HCT116 (cell line): ENCODE measurements around the gene ABI1. TPM values are rescaled to one million over a fixed set of nuclear protein-coding genes. Genes with fewer than 3 reads are reported as not detected.

Experiments
- ATAC-seq: fragments of 200-7000 bp; cut with Tn5 transposase; 2 replicates; pipeline ENCODE4 v1.9.1; 2020; ENCODE audit warnings: mild to moderate bottlenecking, moderate library complexity
- BruUV-seq: library from RNA; stranded (reverse); fragments of 400-500 nt; replicated peaks from 2 replicates; lab custom pipeline; 2021; lab: Mats Ljungman, UMichigan
- CTCF ChIA-PET: fragments of 300-600 bp; sonication (Branson Sonifier 250); formaldehyde crosslinking; loops from one replicate; lab custom pipeline; 2021; ENCODE audit warnings: antibody characterized with exemption; lab: Charles Lee
- POLR2A ChIA-PET: fragments of 300-600, 350-600 bp; sonication (Branson Sonifier 250); formaldehyde crosslinking; loops from one replicate; lab custom pipeline; 2021; ENCODE audit warnings: antibody characterized with exemption; lab: Charles Lee
- RAD21 ChIA-PET, 2 experiments: fragments of 300-600 bp; sonication (Branson Sonifier 250); formaldehyde crosslinking; loops; one replicate each; lab custom pipeline; 2023; ENCODE audit warnings: low total read pairs in 2 of 2; ENCODE audit not compliant: uncharacterized antibody in 2 of 2, unreplicated experiment in 2 of 2, low non-redundant PET in 1 of 2; lab: Charles Lee
- DNase-seq: peaks from one replicate; pipeline ENCODE4 v3.0.0-alpha.2; 2010; ENCODE audit warnings: low read depth, low spot score
- H2AFZ ChIP-seq: fragments of 200-600 bp; shearing (Covaris generic), sonication (generic); 2 replicates; pipeline ENCODE4 v1.6.1; 2017; ENCODE audit warnings: low read depth, mixed run types, mixed read lengths, antibody characterized with exemption, low read length; ENCODE audit not compliant: poor library complexity, severe bottlenecking
- H3K27ac ChIP-seq: 2 replicates; pipeline ENCODE4 v1.5.1; 2012; ENCODE audit warnings: low read depth, low read length
- H3K27me3 ChIP-seq: fragments of 200-600 bp; sonication (generic); 2 replicates; pipeline ENCODE4 v1.6.1; 2016; ENCODE audit warnings: mixed run types, low read length, mixed read lengths; ENCODE audit not compliant: insufficient read depth
- H3K36me3 ChIP-seq, 2 experiments: fragments of 200-500 bp in 1 of 2; fragments of 200-600 bp in 1 of 2; sonication (Bioruptor generic) in 1 of 2; sonication (generic) in 1 of 2; 2 replicates each; pipeline versions ENCODE4 v1.5.1 to v1.6.1; 2014 to 2016; ENCODE audit warnings: low read length in 2 of 2, inconsistent platforms in 1 of 2, mixed read lengths in 1 of 2, mixed run types in 1 of 2; ENCODE audit not compliant: insufficient read depth in 2 of 2, control insufficient read depth in 1 of 2
- H3K4me1 ChIP-seq, 2 experiments: fragments of 200-600 bp in 1 of 2; sonication (generic) in 1 of 2; 2 replicates each; pipeline versions ENCODE4 v1.5.1 to v1.6.1; 2012 to 2017; ENCODE audit warnings: low read length in 2 of 2, inconsistent platforms in 1 of 2, mild to moderate bottlenecking in 1 of 2, mixed read lengths in 1 of 2, mixed run types in 1 of 2, moderate library complexity in 1 of 2; ENCODE audit not compliant: insufficient read depth in 2 of 2, control insufficient read depth in 1 of 2
- H3K4me2 ChIP-seq: fragments of 200-600 bp; sonication (generic); 2 replicates; pipeline ENCODE4 v1.6.1; 2017; ENCODE audit warnings: mixed run types, low read length, mixed read lengths
- H3K4me3 ChIP-seq, 2 experiments: fragments of 200-600 bp in 1 of 2; sonication (generic) in 1 of 2; replicated peaks in 1 of 2; 2 replicates each; pipeline ENCODE4 v1.5.1; 2011 to 2016; ENCODE audit warnings: low read length in 2 of 2, control low read depth in 1 of 2, low read depth in 1 of 2, mild to moderate bottlenecking in 1 of 2, mixed read lengths in 1 of 2, mixed run types in 1 of 2
- H3K79me2 ChIP-seq: fragments of 200-600 bp; sonication (generic); 2 replicates; pipeline ENCODE4 v1.6.1; 2017; ENCODE audit warnings: mild to moderate bottlenecking, mixed run types, low read length, moderate library complexity, mixed read lengths; ENCODE audit not compliant: insufficient read depth
- H3K9ac ChIP-seq: fragments of 200-600 bp; sonication (generic); 2 replicates; pipeline ENCODE4 v1.6.1; 2016; ENCODE audit warnings: low read length, mixed read lengths
- H3K9me2 ChIP-seq: fragments of 200-600 bp; sonication (generic), shearing (Covaris generic); 2 replicates; pipeline ENCODE4 v1.6.1; 2017; ENCODE audit warnings: mixed run types, mild to moderate bottlenecking, moderate library complexity; ENCODE audit not compliant: insufficient read depth
- H3K9me3 ChIP-seq, 2 experiments: fragments of 200-500 bp in 1 of 2; fragments of 200-600 bp in 1 of 2; sonication (Bioruptor generic) in 1 of 2; sonication (generic) in 1 of 2; 2 replicates each; pipeline ENCODE4 v1.6.1; 2014 to 2017; ENCODE audit warnings: low read length in 2 of 2, mixed read lengths in 2 of 2, inconsistent platforms in 1 of 2, low read depth in 1 of 2, mild to moderate bottlenecking in 1 of 2, mixed run types in 1 of 2, moderate library complexity in 1 of 2; ENCODE audit not compliant: control insufficient read depth in 1 of 2, insufficient read depth in 1 of 2
- H4K20me1 ChIP-seq: fragments of 200-600 bp; sonication (generic), shearing (Covaris generic); 2 replicates; pipeline ENCODE4 v1.6.1; 2017; ENCODE audit warnings: mixed run types, mild to moderate bottlenecking, moderate library complexity; ENCODE audit not compliant: insufficient read depth
- ATF3 ChIP-seq: IDR thresholded peaks from 2 replicates; pipeline ENCODE4 v1.6.1; 2012
- CEBPB ChIP-seq: IDR thresholded peaks from 2 replicates; pipeline ENCODE4 v1.6.1; 2012; ENCODE audit warnings: low read depth
- CTCF ChIP-seq, 3 experiments: fragments of 200-600 bp in 1 of 3; sonication (generic) in 1 of 3; IDR thresholded peaks in 2 of 3; conservative IDR thresholded peaks in 1 of 3; 2 replicates each; pipeline ENCODE4 v1.5.1; 2012 to 2017; ENCODE audit warnings: low read depth in 2 of 3, low read length in 2 of 3, antibody characterized with exemption in 1 of 3, borderline replicate concordance in 1 of 3, control low read depth in 1 of 3, mild to moderate bottlenecking in 1 of 3, mixed read lengths in 1 of 3, mixed run types in 1 of 3, moderate library complexity in 1 of 3; ENCODE audit not compliant: insufficient read depth in 1 of 3
- ELF1 ChIP-seq: IDR thresholded peaks from 2 replicates; pipeline ENCODE4 v1.6.1; 2012; ENCODE audit warnings: low read depth, borderline replicate concordance
- EZH2 ChIP-seq: fragments of 200-600 bp; sonication (generic); IDR thresholded peaks from 2 replicates; pipeline ENCODE4 v1.6.1; 2017; ENCODE audit warnings: antibody characterized with exemption, mixed run types
- EZH2phosphoT487 ChIP-seq: fragments of 200-600 bp; IDR thresholded peaks from 2 replicates; pipeline ENCODE4 v1.6.1; 2018; ENCODE audit warnings: antibody characterized with exemption, borderline replicate concordance
- FOSL1 ChIP-seq: IDR thresholded peaks from 2 replicates; pipeline ENCODE4 v1.6.1; 2012; ENCODE audit warnings: low read depth
- JUND ChIP-seq: IDR thresholded peaks from 2 replicates; pipeline ENCODE4 v1.6.1; 2012
- MAX ChIP-seq: IDR thresholded peaks from 2 replicates; pipeline ENCODE4 v1.6.1; 2012
- POLR2A ChIP-seq: IDR thresholded peaks from 2 replicates; pipeline ENCODE4 v1.7.0; 2011; ENCODE audit warnings: borderline replicate concordance; ENCODE audit not compliant: insufficient read depth, insufficient read length; ENCODE audit errors: extremely low read depth
- POLR2AphosphoS5 ChIP-seq: IDR thresholded peaks from 2 replicates; pipeline ENCODE4 v1.6.1; 2011; ENCODE audit warnings: mild to moderate bottlenecking, low read depth, low read length, moderate library complexity
- REST ChIP-seq: IDR thresholded peaks from 2 replicates; pipeline ENCODE4 v1.6.1; 2012; ENCODE audit warnings: low read depth
- SIN3A ChIP-seq: IDR thresholded peaks from 2 replicates; pipeline ENCODE4 v1.6.1; 2012; ENCODE audit warnings: low read depth
- SP1 ChIP-seq: IDR thresholded peaks from 2 replicates; pipeline ENCODE4 v1.6.1; 2012; ENCODE audit warnings: low read depth
- YY1 ChIP-seq: IDR thresholded peaks from 2 replicates; pipeline ENCODE4 v1.6.1; 2011; ENCODE audit warnings: low read length, low read depth, moderate library complexity, mild to moderate bottlenecking; ENCODE audit not compliant: insufficient replicate concordance; ENCODE audit errors: extremely low read depth
- ZBTB33 ChIP-seq: IDR thresholded peaks from 2 replicates; pipeline ENCODE4 v1.6.1; 2011; ENCODE audit warnings: mild to moderate bottlenecking, low read length, moderate library complexity; ENCODE audit not compliant: insufficient replicate concordance; ENCODE audit errors: extremely low read depth
- ZFX ChIP-seq: fragments of 450-650 bp; IDR thresholded peaks from 2 replicates; pipeline ENCODE4 v1.6.1; 2017
- ZNF274 ChIP-seq: fragments of 200-500 bp; sonication (Bioruptor generic); IDR thresholded peaks from 2 replicates; pipeline ENCODE4 v1.6.1; 2014; ENCODE audit warnings: mild to moderate bottlenecking, low read depth, low read length, inconsistent platforms
- intact Hi-C: fragments of 100-400 bp; cut with micrococcal nuclease; formaldehyde crosslinking; loops from 2 replicates; pipeline ENCODE4 v1.10.0; 2022
- total RNA-seq: library from RNA; stranded (reverse); gene quantifications from one replicate; pipeline ENCODE4 v1.2.1, GENCODE V29; 2021; ENCODE audit not compliant: unreplicated experiment

Gene ABI1
- total RNA-seq, 1 experiment from 2014 or later, result 34.8 TPM

- TF ChIP-seq REST (no peak), ZFX (no peak), POLR2A (no peak), ATF3 (no peak)
Observed at GRCh38 chr10:26777686-26778085, 83.1 kb downstream of the ABI1 start (continued).

- Histone ChIP-seq H3K36me3 (no peaks in the 10 kb centered on the region), H3K9ac (no peak overlapping the region), H4K20me1 (no peaks in the 10 kb centered on the region), H3K4me2 (peak overlapping the region; percentile 35), H3K4me3 (no peak overlapping the region), H3K4me1 (peaks cover 15 to 22% of the 10 kb centered on the region in 2 experiments), H3K9me3 (no peaks in the 10 kb centered on the region; a peak in 1 of 4 replicates), H3K9me2 (no peaks in the 10 kb centered on the region), H3K27ac (no peak overlapping the region), H3K79me2 (peaks cover 40% of the 10 kb centered on the region), H2AFZ (no peak overlapping the region), H3K27me3 (no peaks in the 10 kb centered on the region)
- RAD21 ChIA-PET, result no interaction called here
- intact Hi-C loops, result no loop called here
- POLR2A ChIA-PET, result no interaction called here
- ATAC-seq (no peak), DNase-seq (no peak)
- CTCF ChIA-PET, result no interaction called here
- no TSS peak for BruUV-seq
- TF ChIP-seq ELF1, result no peak
- no peak for TF ChIP-seq MAX
- no peak for TF ChIP-seq POLR2AphosphoS5
- TF ChIP-seq FOSL1, result no peak
- TF ChIP-seq JUND, result no peak
- TF ChIP-seq CEBPB, result no peak
- TF ChIP-seq ZNF274, result no peak
- TF ChIP-seq YY1, result no peak
- TF ChIP-seq EZH2, result no peak
- no peak for TF ChIP-seq SP1
- no peak for TF ChIP-seq ZBTB33
- no peak for TF ChIP-seq SIN3A
- TF ChIP-seq CTCF (IDR thresholded peaks at IDR 0.05 in 2 of 3, conservative IDR thresholded peaks at IDR 0.05 in 1 of 3; ENCODE audit: borderline replicate concordance in 1 of 3, insufficient read depth in 1 of 3, low read depth in 2 of 3, low read length in 2 of 3), result no peak
- TF ChIP-seq EZH2phosphoT487, result no peak
Observed at GRCh38 chr10:26776258-26776657, 84.5 kb downstream of the ABI1 start.
